22Rv1 (cell line): ENCODE measurements around the gene PARD3.

ENCODE experiments used
- ZFX ChIP-seq: fragments of 450-650 bp; IDR thresholded peaks from 2 replicates; pipeline ENCODE4 v1.6.1; 2017; ENCODE audit warnings: antibody characterized with exemption, borderline replicate concordance
- TF ChIP-seq, protein P1 (sequence below): fragments of 450-650 bp; IDR thresholded peaks from 2 replicates; pipeline ENCODE4 v1.5.1; 2017; ENCODE audit warnings: mild to moderate bottlenecking

- TF ChIP-seq, protein P1, sequence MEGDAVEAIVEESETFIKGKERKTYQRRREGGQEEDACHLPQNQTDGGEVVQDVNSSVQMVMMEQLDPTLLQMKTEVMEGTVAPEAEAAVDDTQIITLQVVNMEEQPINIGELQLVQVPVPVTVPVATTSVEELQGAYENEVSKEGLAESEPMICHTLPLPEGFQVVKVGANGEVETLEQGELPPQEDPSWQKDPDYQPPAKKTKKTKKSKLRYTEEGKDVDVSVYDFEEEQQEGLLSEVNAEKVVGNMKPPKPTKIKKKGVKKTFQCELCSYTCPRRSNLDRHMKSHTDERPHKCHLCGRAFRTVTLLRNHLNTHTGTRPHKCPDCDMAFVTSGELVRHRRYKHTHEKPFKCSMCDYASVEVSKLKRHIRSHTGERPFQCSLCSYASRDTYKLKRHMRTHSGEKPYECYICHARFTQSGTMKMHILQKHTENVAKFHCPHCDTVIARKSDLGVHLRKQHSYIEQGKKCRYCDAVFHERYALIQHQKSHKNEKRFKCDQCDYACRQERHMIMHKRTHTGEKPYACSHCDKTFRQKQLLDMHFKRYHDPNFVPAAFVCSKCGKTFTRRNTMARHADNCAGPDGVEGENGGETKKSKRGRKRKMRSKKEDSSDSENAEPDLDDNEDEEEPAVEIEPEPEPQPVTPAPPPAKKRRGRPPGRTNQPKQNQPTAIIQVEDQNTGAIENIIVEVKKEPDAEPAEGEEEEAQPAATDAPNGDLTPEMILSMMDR = no peak
- no peak for TF ChIP-seq ZFX
These were observed 642.1 kb downstream of the PARD3 start for GRCh38 chr10:34172936-34173533.
